ENCODE measurements around the gene TASP1. TPM values are rescaled to one million over a fixed set of nuclear protein-coding genes. Genes with fewer than 3 reads are reported as not detected.

TASP1 gene
- total RNA-seq, 1 donor from 2014 or later = 14.9 TPM

GRCh38 chr20:13526551-13526950 lies 112.2 kb downstream of the TASP1 start:
- intact Hi-C loops (cut with micrococcal nuclease) = no loop called here
- H3K9me3 Mint-ChIP-seq = peaks cover 9% of the 10 kb centered on the region
- DNase-seq = no peak
- peaks cover 3% of the 10 kb centered on the region for H3K4me1 Mint-ChIP-seq
- H3K4me3 Mint-ChIP-seq = no peak overlapping the region
- H3K27ac Mint-ChIP-seq = no peak overlapping the region
- no peaks in the 10 kb centered on the region for H3K27me3 Mint-ChIP-seq
- H3K36me3 Mint-ChIP-seq (ENCODE audit: low read depth) = peaks cover 30% of the 10 kb centered on the region

GRCh38 chr20:13525225-13525940 lies 113.3 kb downstream of the TASP1 start:
- H3K4me3 Mint-ChIP-seq = no peak overlapping the region
- DNase-seq = no peak
- intact Hi-C loops (cut with micrococcal nuclease) = no loop called here
- peaks cover 3% of the 10 kb centered on the region for H3K4me1 Mint-ChIP-seq
- no peaks in the 10 kb centered on the region for H3K27me3 Mint-ChIP-seq
- peaks cover 32% of the 10 kb centered on the region for H3K36me3 Mint-ChIP-seq (ENCODE audit: low read depth)
- peaks cover 9% of the 10 kb centered on the region for H3K9me3 Mint-ChIP-seq
- H3K27ac Mint-ChIP-seq = no peak overlapping the region

GRCh38 chr20:13524339-13524738 lies 114.4 kb downstream of the TASP1 start:
- H3K9me3 Mint-ChIP-seq = peaks cover 9% of the 10 kb centered on the region
- H3K4me1 Mint-ChIP-seq = peaks cover 3% of the 10 kb centered on the region
- intact Hi-C loops (cut with micrococcal nuclease) = no loop called here
- no peak overlapping the region for H3K27ac Mint-ChIP-seq
- H3K36me3 Mint-ChIP-seq (ENCODE audit: low read depth) = peaks cover 32% of the 10 kb centered on the region
- no peaks in the 10 kb centered on the region for H3K27me3 Mint-ChIP-seq
- no peak overlapping the region for H3K4me3 Mint-ChIP-seq
- no peak for DNase-seq

GRCh38 chr20:13517831-13518230 lies 120.9 kb downstream of the TASP1 start:
- intact Hi-C loops (cut with micrococcal nuclease) = no loop called here

GRCh38 chr20:13515796-13516558 lies 122.8 kb downstream of the TASP1 start:
- Mint-ChIP-seq H3K27ac (no peak overlapping the region), H3K4me1 (no peaks in the 10 kb centered on the region), H3K4me3 (no peak overlapping the region), H3K27me3 (no peaks in the 10 kb centered on the region), H3K9me3 (peaks cover 5% of the 10 kb centered on the region), H3K36me3 (ENCODE audit: low read depth) (peaks cover 14% of the 10 kb centered on the region)
- DNase-seq = no peak
- intact Hi-C loops (cut with micrococcal nuclease) = no loop called here

More at GRCh38 chr20:13517831-13518230, 120.9 kb downstream of the TASP1 start:
- H3K4me1 Mint-ChIP-seq = no peaks in the 10 kb centered on the region
- peaks cover 20% of the 10 kb centered on the region for H3K36me3 Mint-ChIP-seq (ENCODE audit: low read depth)
- no peak overlapping the region for H3K4me3 Mint-ChIP-seq
- H3K27me3 Mint-ChIP-seq = no peaks in the 10 kb centered on the region
- no peak overlapping the region for H3K27ac Mint-ChIP-seq
- peaks cover 8% of the 10 kb centered on the region for H3K9me3 Mint-ChIP-seq
- no peak for DNase-seq

- Mint-ChIP-seq H3K9me3 (peaks cover 5% of the 10 kb centered on the region), H3K4me1 (no peaks in the 10 kb centered on the region), H3K27me3 (no peaks in the 10 kb centered on the region), H3K36me3 (ENCODE audit: low read depth) (peaks cover 12% of the 10 kb centered on the region), H3K27ac (no peak overlapping the region), H3K4me3 (no peak overlapping the region)
- no peak for DNase-seq
- intact Hi-C loops (cut with micrococcal nuclease) = no loop called here
These were observed 123.4 kb downstream of the TASP1 start for GRCh38 chr20:13515291-13515690.

GRCh38 chr20:13510837-13511488 lies 127.8 kb downstream of the TASP1 start:
- no peaks in the 10 kb centered on the region for H3K4me1 Mint-ChIP-seq
- peaks cover 16% of the 10 kb centered on the region for H3K36me3 Mint-ChIP-seq (ENCODE audit: low read depth)
- intact Hi-C loops (cut with micrococcal nuclease) = no loop called here
- no peak overlapping the region for H3K27ac Mint-ChIP-seq
- H3K27me3 Mint-ChIP-seq = no peaks in the 10 kb centered on the region
- DNase-seq = no peak
- H3K4me3 Mint-ChIP-seq = no peak overlapping the region
- peaks cover 5% of the 10 kb centered on the region for H3K9me3 Mint-ChIP-seq

GRCh38 chr20:13507646-13508045 lies 131.1 kb downstream of the TASP1 start:
- DNase-seq = no peak
- Mint-ChIP-seq H3K27me3 (no peaks in the 10 kb centered on the region), H3K9me3 (peaks cover 9% of the 10 kb centered on the region), H3K27ac (no peak overlapping the region), H3K36me3 (ENCODE audit: low read depth) (peaks cover 14% of the 10 kb centered on the region), H3K4me1 (no peaks in the 10 kb centered on the region), H3K4me3 (no peak overlapping the region)
- intact Hi-C loops (cut with micrococcal nuclease) = no loop called here

- no peak overlapping the region for H3K27ac Mint-ChIP-seq
- peaks cover 19% of the 10 kb centered on the region for H3K36me3 Mint-ChIP-seq (ENCODE audit: low read depth)
- H3K4me3 Mint-ChIP-seq = no peak overlapping the region
- H3K4me1 Mint-ChIP-seq = no peaks in the 10 kb centered on the region
- H3K27me3 Mint-ChIP-seq = no peaks in the 10 kb centered on the region
- peaks cover 35% of the 10 kb centered on the region for H3K9me3 Mint-ChIP-seq
- DNase-seq = no peak
- intact Hi-C loops (cut with micrococcal nuclease) = no loop called here
These were observed 137.2 kb downstream of the TASP1 start for GRCh38 chr20:13501500-13501899.

GRCh38 chr20:13494019-13494418 lies 144.7 kb downstream of the TASP1 start:
- no peak for DNase-seq
- no peak overlapping the region for H3K4me3 Mint-ChIP-seq
- no peak overlapping the region for H3K27ac Mint-ChIP-seq
- H3K27me3 Mint-ChIP-seq = no peaks in the 10 kb centered on the region
- no peaks in the 10 kb centered on the region for H3K4me1 Mint-ChIP-seq
- peaks cover 14% of the 10 kb centered on the region for H3K36me3 Mint-ChIP-seq (ENCODE audit: low read depth)
- intact Hi-C loops (cut with micrococcal nuclease) = no loop called here
- H3K9me3 Mint-ChIP-seq = peaks cover 17% of the 10 kb centered on the region

- H3K36me3 Mint-ChIP-seq (ENCODE audit: low read depth) = peaks cover 8% of the 10 kb centered on the region
- no peaks in the 10 kb centered on the region for H3K27me3 Mint-ChIP-seq
- DNase-seq = no peak
- no peak overlapping the region for H3K27ac Mint-ChIP-seq
- intact Hi-C loops (cut with micrococcal nuclease) = no loop called here
- H3K4me3 Mint-ChIP-seq = no peak overlapping the region
- peaks cover 11% of the 10 kb centered on the region for H3K9me3 Mint-ChIP-seq
- no peaks in the 10 kb centered on the region for H3K4me1 Mint-ChIP-seq
These were observed 145.6 kb downstream of the TASP1 start for GRCh38 chr20:13493143-13493542.

GRCh38 chr20:13492001-13492481 lies 146.7 kb downstream of the TASP1 start:
- peaks cover 7% of the 10 kb centered on the region for H3K9me3 Mint-ChIP-seq
- H3K36me3 Mint-ChIP-seq (ENCODE audit: low read depth) = peaks cover 5% of the 10 kb centered on the region
- no peak overlapping the region for H3K27ac Mint-ChIP-seq
- H3K4me1 Mint-ChIP-seq = no peaks in the 10 kb centered on the region
- DNase-seq = no peak
- no peaks in the 10 kb centered on the region for H3K27me3 Mint-ChIP-seq
- H3K4me3 Mint-ChIP-seq = no peak overlapping the region
- intact Hi-C loops (cut with micrococcal nuclease) = no loop called here

- peaks cover 3% of the 10 kb centered on the region for H3K4me1 Mint-ChIP-seq
- intact Hi-C loops (cut with micrococcal nuclease) = no loop called here
- no peak overlapping the region for H3K4me3 Mint-ChIP-seq
- no peak for DNase-seq
- no peak overlapping the region for H3K27ac Mint-ChIP-seq
- H3K9me3 Mint-ChIP-seq = peaks cover 11% of the 10 kb centered on the region
- no peaks in the 10 kb centered on the region for H3K27me3 Mint-ChIP-seq
- peaks cover 11% of the 10 kb centered on the region for H3K36me3 Mint-ChIP-seq (ENCODE audit: low read depth)
These were observed 151.5 kb downstream of the TASP1 start for GRCh38 chr20:13487202-13487601.

- peaks cover 15% of the 10 kb centered on the region for H3K9me3 Mint-ChIP-seq
- intact Hi-C loops (cut with micrococcal nuclease) = no loop called here
- DNase-seq = no peak
- peaks cover 3% of the 10 kb centered on the region for H3K4me1 Mint-ChIP-seq
- peaks cover 16% of the 10 kb centered on the region for H3K36me3 Mint-ChIP-seq (ENCODE audit: low read depth)
- H3K27me3 Mint-ChIP-seq = no peaks in the 10 kb centered on the region
- no peak overlapping the region for H3K27ac Mint-ChIP-seq
- H3K4me3 Mint-ChIP-seq = no peak overlapping the region
These were observed 152.0 kb downstream of the TASP1 start for GRCh38 chr20:13486694-13487093.

All from activated CD4-positive, alpha-beta T cell treated with anti-CD3 and anti-CD28 coated beads, Interleukin-2, amount 10 ng/mL, durations not matched to agents 24 days and 14 days (primary cell).